ENCODE measurements around the gene ASCC1.

ASCC1 gene

GRCh38 chr10:72050873-72051272, 165.2 kb downstream of the ASCC1 start:
- H3K36me3 ChIP-seq (ENCODE audit: low read length) = no peaks in the 10 kb centered on the region
- H3K4me2 ChIP-seq (ENCODE audit: low read depth, low read length, poor library complexity, severe bottlenecking) = no peak overlapping the region
- H3F3A ChIP-seq (ENCODE audit: insufficient read depth) = no peaks in the 10 kb centered on the region
- H2AFZ ChIP-seq (ENCODE audit: low read depth, low read length, severe bottlenecking) = no peak overlapping the region
- H3K9me3 ChIP-seq (ENCODE audit: insufficient read depth, low read length) = no peaks in the 10 kb centered on the region
- H3K4me3 ChIP-seq (ENCODE audit: insufficient read depth, low read length, poor library complexity, severe bottlenecking) = no peak overlapping the region
- no peaks in the 10 kb centered on the region for H3K27me3 ChIP-seq (ENCODE audit: low read length)
- TF ChIP-seq EZH2phosphoT487 (conservative IDR thresholded peaks at IDR 0.05; ENCODE audit: low read length) = no peak
- no peaks in the 10 kb centered on the region for H3K79me2 ChIP-seq (ENCODE audit: insufficient read depth, low read length)
- no peak overlapping the region for H3K27ac ChIP-seq (ENCODE audit: low read depth, low read length)
- H3K9ac ChIP-seq (ENCODE audit: low read length) = no peak overlapping the region
- H3K9me2 ChIP-seq (replicated peaks; ENCODE audit: insufficient read depth, low read length) = no peaks in the 10 kb centered on the region
- no peaks in the 10 kb centered on the region for H4K20me1 ChIP-seq (ENCODE audit: low read depth, low read length)

- no peaks in the 10 kb centered on the region for H3K36me3 ChIP-seq (ENCODE audit: low read length)
- TF ChIP-seq CTCF (IDR thresholded peaks at IDR 0.05; ENCODE audit: insufficient read depth, low read length, poor library complexity, severe bottlenecking) (no peak), EZH2phosphoT487 (conservative IDR thresholded peaks at IDR 0.05; ENCODE audit: low read length) (no peak)
- H3F3A ChIP-seq (ENCODE audit: insufficient read depth) = no peaks in the 10 kb centered on the region
- H3K4me3 ChIP-seq (ENCODE audit: insufficient read depth, low read length, poor library complexity, severe bottlenecking) = no peak overlapping the region
- H3K27ac ChIP-seq (ENCODE audit: low read depth, low read length) = no peak overlapping the region
- H3K9me2 ChIP-seq (replicated peaks; ENCODE audit: insufficient read depth, low read length) = no peaks in the 10 kb centered on the region
- H4K20me1 ChIP-seq (ENCODE audit: low read depth, low read length) = no peaks in the 10 kb centered on the region
- H2AFZ ChIP-seq (ENCODE audit: low read depth, low read length, severe bottlenecking) = no peak overlapping the region
- H3K9ac ChIP-seq (ENCODE audit: low read length) = no peak overlapping the region
- H3K9me3 ChIP-seq (ENCODE audit: insufficient read depth, low read length) = no peaks in the 10 kb centered on the region
- no peaks in the 10 kb centered on the region for H3K79me2 ChIP-seq (ENCODE audit: insufficient read depth, low read length)
- no peak overlapping the region for H3K4me2 ChIP-seq (ENCODE audit: low read depth, low read length, poor library complexity, severe bottlenecking)
- H3K27me3 ChIP-seq (ENCODE audit: low read length) = no peaks in the 10 kb centered on the region
Observed at GRCh38 chr10:72049969-72050781, 165.9 kb downstream of the ASCC1 start.

- H3K9me3 ChIP-seq (ENCODE audit: insufficient read depth, low read length) = no peaks in the 10 kb centered on the region
- no peak overlapping the region for H3K27ac ChIP-seq (ENCODE audit: low read depth, low read length)
- no peaks in the 10 kb centered on the region for H3F3A ChIP-seq (ENCODE audit: insufficient read depth)
- H3K79me2 ChIP-seq (ENCODE audit: insufficient read depth, low read length) = no peaks in the 10 kb centered on the region
- H4K20me1 ChIP-seq (ENCODE audit: low read depth, low read length) = no peaks in the 10 kb centered on the region
- H3K27me3 ChIP-seq (ENCODE audit: low read length) = no peaks in the 10 kb centered on the region
- H3K4me3 ChIP-seq (ENCODE audit: insufficient read depth, low read length, poor library complexity, severe bottlenecking) = no peak overlapping the region
- no peak overlapping the region for H2AFZ ChIP-seq (ENCODE audit: low read depth, low read length, severe bottlenecking)
- no peak overlapping the region for H3K4me2 ChIP-seq (ENCODE audit: low read depth, low read length, poor library complexity, severe bottlenecking)
- no peak for TF ChIP-seq CTCF (IDR thresholded peaks at IDR 0.05; ENCODE audit: insufficient read depth, low read length, poor library complexity, severe bottlenecking)
- no peak for TF ChIP-seq EZH2phosphoT487 (conservative IDR thresholded peaks at IDR 0.05; ENCODE audit: low read length)
- no peak overlapping the region for H3K9ac ChIP-seq (ENCODE audit: low read length)
- H3K9me2 ChIP-seq (replicated peaks; ENCODE audit: insufficient read depth, low read length) = no peaks in the 10 kb centered on the region
- no peaks in the 10 kb centered on the region for H3K36me3 ChIP-seq (ENCODE audit: low read length)
Observed at GRCh38 chr10:72049472-72049871, 166.6 kb downstream of the ASCC1 start.

- no peaks in the 10 kb centered on the region for H3K36me3 ChIP-seq (ENCODE audit: low read length)
- TF ChIP-seq CTCF (IDR thresholded peaks at IDR 0.05; ENCODE audit: insufficient read depth, low read length, poor library complexity, severe bottlenecking) = peak; percentile 100
- no peak for TF ChIP-seq EZH2phosphoT487 (conservative IDR thresholded peaks at IDR 0.05; ENCODE audit: low read length)
- H4K20me1 ChIP-seq (ENCODE audit: low read depth, low read length) = no peaks in the 10 kb centered on the region
- no peak overlapping the region for H2AFZ ChIP-seq (ENCODE audit: low read depth, low read length, severe bottlenecking)
- H3K9ac ChIP-seq (ENCODE audit: low read length) = no peak overlapping the region
- no peaks in the 10 kb centered on the region for H3K27me3 ChIP-seq (ENCODE audit: low read length)
- no peak overlapping the region for H3K4me3 ChIP-seq (ENCODE audit: insufficient read depth, low read length, poor library complexity, severe bottlenecking)
- H3K4me2 ChIP-seq (ENCODE audit: low read depth, low read length, poor library complexity, severe bottlenecking) = no peak overlapping the region
- H3K27ac ChIP-seq (ENCODE audit: low read depth, low read length) = no peak overlapping the region
- H3K9me3 ChIP-seq (ENCODE audit: insufficient read depth, low read length) = no peaks in the 10 kb centered on the region
- no peaks in the 10 kb centered on the region for H3K9me2 ChIP-seq (replicated peaks; ENCODE audit: insufficient read depth, low read length)
- no peaks in the 10 kb centered on the region for H3K79me2 ChIP-seq (ENCODE audit: insufficient read depth, low read length)
- no peaks in the 10 kb centered on the region for H3F3A ChIP-seq (ENCODE audit: insufficient read depth)
Observed at GRCh38 chr10:72048450-72049124, 167.5 kb downstream of the ASCC1 start.

Data from SU-DHL-6 (cell line).